GM12878 (cell line): Measurements from ENCODE around the gene FNDC3B. TPM values are rescaled to one million over a fixed set of nuclear protein-coding genes. Genes with fewer than 3 reads are reported as not detected.

ENCODE experiments used
- ATAC-seq: fragments of 200-7000 bp; cut with Tn5 transposase; 3 replicates; pipeline ENCODE4 v1.9.1; 2020; ENCODE audit warnings: mild to moderate bottlenecking, moderate library complexity
- BruUV-seq: library from RNA; stranded (reverse); fragments of 400-500 nt; replicated peaks from 2 replicates; lab custom pipeline; 2021; lab: Mats Ljungman, UMichigan
- CTCF ChIA-PET: fragments of 300-600 bp; sonication (Branson Sonifier 250); formaldehyde crosslinking; extraction: SDS; loops from one replicate; lab custom pipeline; 2021; ENCODE audit warnings: inconsistent platforms; lab: Yijun Ruan, JAX
- POLR2A ChIA-PET: fragments of 350-600 bp; formaldehyde crosslinking; extraction: SDS; loops from one replicate; lab custom pipeline; 2021; ENCODE audit warnings: inconsistent platforms; lab: Charles Lee
- RAD21 ChIA-PET: fragments of 300-600 bp; sonication (Branson Sonifier 250); formaldehyde crosslinking; loops from one replicate; lab custom pipeline; 2023; ENCODE audit warnings: antibody characterized with exemption; ENCODE audit not compliant: unreplicated experiment; lab: Charles Lee
- SMC1A ChIA-PET: fragments of 300-600 bp; sonication (Branson Sonifier 250); formaldehyde crosslinking; loops from one replicate; lab custom pipeline; 2023; ENCODE audit not compliant: unreplicated experiment, uncharacterized antibody; lab: Charles Lee
- DNase-seq: peaks from one replicate; pipeline ENCODE4 v3.0.0-alpha.2; 2011; ENCODE audit warnings: low read depth, low spot score
- FAIRE-seq: peaks from 3 replicates; lab custom pipeline; 2011; peaks lifted over from hg19 to GRCh38; lab: Jason Lieb, UNC
- H2AFZ ChIP-seq: 2 replicates; pipeline ENCODE4 v1.6.0; 2011; ENCODE audit warnings: low read depth, low read length, control low read depth; ENCODE audit not compliant: control insufficient read depth
- H3K27ac ChIP-seq: 2 replicates; pipeline ENCODE4 v1.5.1; 2011; ENCODE audit warnings: control low read depth; ENCODE audit not compliant: control insufficient read depth, insufficient read depth
- H3K27me3 ChIP-seq, 2 experiments: replicated peaks in 1 of 2; 2 replicates each; pipeline versions ENCODE4 v1.6.0 to v1.6.1; 2011; ENCODE audit warnings: low read length in 1 of 2; ENCODE audit not compliant: control insufficient read depth in 2 of 2, insufficient read depth in 2 of 2
- H3K36me3 ChIP-seq, 2 experiments: 2 replicates each; pipeline ENCODE4 v1.5.1; 2011; ENCODE audit warnings: low read length in 1 of 2; ENCODE audit not compliant: control insufficient read depth in 2 of 2, insufficient read depth in 2 of 2
- H3K4me1 ChIP-seq: 2 replicates; pipeline ENCODE4 v1.6.1; 2011; ENCODE audit warnings: mild to moderate bottlenecking, low read length, moderate library complexity, mixed read lengths; ENCODE audit not compliant: control insufficient read depth, insufficient read depth
- H3K4me2 ChIP-seq: 2 replicates; pipeline ENCODE4 v1.6.0; 2011; ENCODE audit warnings: control low read depth; ENCODE audit not compliant: control insufficient read depth, insufficient read depth
- H3K4me3 ChIP-seq: fragments of 200-600 bp; sonication (generic); 2 replicates; pipeline ENCODE4 v1.5.1; 2016
- H3K79me2 ChIP-seq: 2 replicates; pipeline ENCODE4 v1.6.0; 2011; ENCODE audit warnings: low read length; ENCODE audit not compliant: control insufficient read depth, insufficient read depth
- H3K9ac ChIP-seq: 2 replicates; pipeline ENCODE4 v1.8.0; 2011; ENCODE audit warnings: low read length, control low read depth, mixed read lengths; ENCODE audit not compliant: control insufficient read depth, insufficient read depth
- H3K9me3 ChIP-seq: replicated peaks from 3 replicates; pipeline ENCODE4 v1.5.1; 2011; ENCODE audit warnings: mild to moderate bottlenecking, low read length; ENCODE audit not compliant: control insufficient read depth, insufficient read depth
- H4K20me1 ChIP-seq: 2 replicates; pipeline ENCODE4 v1.6.0; 2011; ENCODE audit not compliant: control insufficient read depth, insufficient read depth
- BACH1 ChIP-seq: fragments of 450-650 bp; IDR thresholded peaks from 2 replicates; pipeline ENCODE4 v1.6.1; 2017; ENCODE audit warnings: mild to moderate bottlenecking, borderline replicate concordance
- BRCA1 ChIP-seq: IDR thresholded peaks from 2 replicates; pipeline ENCODE4 v1.6.1; 2011; ENCODE audit warnings: low read depth, low read length, improper control_type of control experiment
- CBFB ChIP-seq: IDR thresholded peaks from 2 replicates; pipeline ENCODE4 v1.6.1; 2016; ENCODE audit warnings: antibody characterized with exemption, low read depth
- CHD4 ChIP-seq: fragments of 200-600 bp; sonication (generic); IDR thresholded peaks from 2 replicates; pipeline ENCODE4 v1.6.1; 2016; ENCODE audit warnings: mild to moderate bottlenecking
- CREM ChIP-seq: IDR thresholded peaks from 2 replicates; pipeline ENCODE4 v1.6.1; 2014; ENCODE audit warnings: antibody characterized with exemption, low read depth
- IKZF2 ChIP-seq, 2 experiments: fragments of 450-650 bp; IDR thresholded peaks; 2 replicates each; pipeline ENCODE4 v1.6.1; 2017; ENCODE audit warnings: mild to moderate bottlenecking in 2 of 2, moderate library complexity in 2 of 2
- IRF4 ChIP-seq: IDR thresholded peaks from 2 replicates; pipeline ENCODE4 v1.6.1; 2011; ENCODE audit warnings: low read depth, low read length
- KDM1A ChIP-seq: fragments of 200-600 bp; sonication (generic); IDR thresholded peaks from 2 replicates; pipeline ENCODE4 v1.6.1; 2016; ENCODE audit warnings: borderline replicate concordance
- MTA2 ChIP-seq: fragments of 450-650 bp; IDR thresholded peaks from 2 replicates; pipeline ENCODE4 v1.6.1; 2016; ENCODE audit warnings: low read depth, mild to moderate bottlenecking, moderate library complexity
- NR2F1 ChIP-seq: fragments of 450-650 bp; conservative IDR thresholded peaks from 2 replicates; pipeline ENCODE4 v1.6.1; 2017; ENCODE audit warnings: mild to moderate bottlenecking
- RAD51 ChIP-seq: fragments of 450-650 bp; IDR thresholded peaks from 2 replicates; pipeline ENCODE4 v1.6.1; 2016; ENCODE audit warnings: moderate library complexity, mild to moderate bottlenecking, inconsistent platforms
- RB1 ChIP-seq: fragments of 450-650 bp; formaldehyde crosslinking; IDR thresholded peaks from 2 replicates; pipeline ENCODE4 v1.6.1; 2017; ENCODE audit warnings: mild to moderate bottlenecking, borderline replicate concordance
- RFX5 ChIP-seq: IDR thresholded peaks from 2 replicates; pipeline ENCODE4 v1.6.1; 2011; ENCODE audit warnings: low read depth, low read length, improper control_type of control experiment
- RUNX3 ChIP-seq: IDR thresholded peaks from 2 replicates; pipeline ENCODE4 v1.6.1; 2012; ENCODE audit warnings: low read length, inconsistent platforms
- SREBF2 ChIP-seq: IDR thresholded peaks from 2 replicates; pipeline ENCODE4 v1.6.1; 2012; ENCODE audit warnings: mild to moderate bottlenecking, low read length
- WRNIP1 ChIP-seq: IDR thresholded peaks from 2 replicates; pipeline ENCODE4 v1.6.1; 2011; ENCODE audit warnings: low read depth, low read length, improper control_type of control experiment, borderline replicate concordance
- WGBS: methylation state at CpG from one replicate; pipeline ENCODE4 v1.1.6; 2016; ENCODE audit warnings: low lambda C conversion rate; ENCODE audit not compliant: insufficient replicate concordance, insufficient coverage; ENCODE audit errors: missing lambda C conversion rate; 5-methylcytosine and 5-hydroxymethylcytosine counted together
- in situ Hi-C: fragments of 300-500 bp; cut with MboI; formaldehyde crosslinking; loops from 9 replicates; pipeline ENCODE4 v1.14.3; 2018; ENCODE audit warnings: mixed read lengths
- intact Hi-C: fragments of 100-400 bp; cut with micrococcal nuclease; formaldehyde crosslinking; loops from one replicate; pipeline ENCODE4 v1.14.2; 2022; ENCODE audit not compliant: unreplicated experiment
- polyA plus RNA-seq, 11 experiments: library from polyadenylated mRNA; depleted of rRNA in 4 of 11; unstranded in 6 of 11; stranded (reverse) in 5 of 11; fragments of >200 nt; fragmentation: Nextera tagmentation in 4 of 11; fragmentation: Illumina TruSeq in 1 of 11; extraction: Ambion mirVana in 4 of 11; extraction: Trizol in 1 of 11; gene quantifications; 1 replicate in 1 of 11; 2 replicates in 10 of 11; pipeline versions ENCODE4 v1.2.1 to v1.2.3, GENCODE V29; 2011 to 2016; ENCODE audit warnings: inconsistent platforms in 2 of 11, missing spikeins in 2 of 11, low read depth in 1 of 11
- total RNA-seq, 4 experiments: library from RNA; depleted of rRNA in 3 of 4; stranded (reverse); fragments of >200 nt in 3 of 4; fragmentation: Illumina TruSeq in 1 of 4; extraction: Trizol in 1 of 4; gene quantifications; 2 replicates each; pipeline versions ENCODE4 v1.2.1 to v1.2.3, GENCODE V29; 2013 to 2021
- TF ChIP-seq, protein P1 (sequence below): fragments of 450-650 bp; formaldehyde crosslinking; IDR thresholded peaks from 2 replicates; pipeline ENCODE4 v1.4.0; 2020; ENCODE audit warnings: mild to moderate bottlenecking, moderate library complexity
- TF ChIP-seq, protein P2 (sequence below): fragments of 450-650 bp; IDR thresholded peaks from 2 replicates; pipeline ENCODE4 v1.6.1; 2017; ENCODE audit warnings: mild to moderate bottlenecking, low read depth, inconsistent platforms; ENCODE audit not compliant: poor library complexity, severe bottlenecking

The FNDC3B gene
- total and polyA plus RNA-seq, 10 of the 15 experiments (the other 5 are each of a cell fraction or from before 2014, with no cell fraction given), result 7.9 to 35.0 (median 18.5) TPM

DNA sequence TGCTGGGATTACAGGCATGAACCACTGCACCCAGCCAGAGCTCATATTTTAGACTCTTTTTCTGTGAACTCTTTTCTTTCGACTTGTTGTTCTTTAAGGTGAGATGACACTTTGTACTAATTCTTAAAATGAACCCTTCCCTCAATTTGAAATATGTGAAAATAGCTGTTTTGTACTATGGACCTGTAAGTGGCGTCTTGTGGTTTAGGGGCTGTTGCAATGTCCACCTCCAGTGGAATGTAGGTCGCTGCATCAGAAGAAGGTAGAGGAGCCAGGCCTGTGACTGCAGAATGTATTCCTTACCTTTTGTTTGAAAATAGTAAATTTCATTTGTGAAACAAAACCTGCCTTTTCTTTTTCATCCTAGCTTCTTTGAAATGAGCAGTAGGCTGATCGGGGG lies 38.9 kb downstream of the FNDC3B start (continued):
- no peak for TF ChIP-seq WRNIP1

DNA sequence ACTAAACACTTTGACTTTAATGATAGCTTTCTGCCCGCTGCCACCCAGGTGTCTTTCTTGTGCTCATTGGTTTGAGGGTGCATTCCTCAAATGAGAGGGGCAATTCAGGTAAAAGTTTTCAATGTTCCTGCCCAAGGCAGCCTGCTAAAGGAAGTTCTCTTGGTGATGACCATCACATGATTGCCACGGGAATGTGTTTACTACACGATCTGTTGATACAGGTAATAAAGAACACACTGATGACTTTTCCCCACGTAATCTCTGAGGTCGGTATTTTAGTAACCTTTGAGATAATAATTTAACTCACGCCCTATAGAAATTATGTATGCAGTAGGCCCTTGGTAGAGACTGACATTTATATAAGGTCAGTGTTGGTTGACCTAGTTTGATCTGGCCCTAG lies 39.3 kb downstream of the FNDC3B start:
- Histone ChIP-seq H4K20me1 (no peaks in the 10 kb centered on the region; the same call in 1 of the 2 replicates), H3K79me2 (peaks cover 30% of the 10 kb centered on the region), H3K9me3 (no peaks in the 10 kb centered on the region; the same call in 2 of the 3 replicates), H3K4me3 (no peak overlapping the region), H3K27me3 (no peaks in the 10 kb centered on the region), H3K4me2 (no peak overlapping the region), H3K9ac (no peak overlapping the region), H3K36me3 (peaks cover 4 to 11% of the 10 kb centered on the region in 2 experiments), H3K27ac (no peak overlapping the region), H3K4me1 (no peaks in the 10 kb centered on the region), H2AFZ (no peak overlapping the region)
- WGBS, result 87% methylated on average over 6 of the region's 6 CpGs
- intact Hi-C loops, result no loop called here
- ATAC-seq (no peak), DNase-seq (no peak), FAIRE-seq (no peak)
- no TSS peak for BruUV-seq
- SMC1A ChIA-PET, result interaction anchor here (1.1 to 1.7 kb wide), 2 partner anchors 12 to 22 kb away, joined by 3 to 4 read pairs; no protein-coding TSS in a partner anchor
- in situ Hi-C loops, result no loop called here
- CTCF ChIA-PET, result interaction anchor here (1.0 kb wide), 1 partner anchor 12 kb away, joined by 3 read pairs; no protein-coding TSS in a partner anchor
- POLR2A ChIA-PET, result no interaction called here
- RAD21 ChIA-PET, result no interaction called here
- TF ChIP-seq BACH1 (no peak), RFX5 (no peak), CHD4 (no peak), BRCA1 (no peak), NR2F1 (no peak), CBFB (no peak), SREBF2 (no peak), RUNX3 (no peak), IRF4 (no peak), RAD51 (no peak), CREM (no peak), KDM1A (no peak), MTA2 (no peak), IKZF2 (IDR thresholded peaks at IDR 0.05) (no peak), RB1 (no peak)
- TF ChIP-seq, protein P1, sequence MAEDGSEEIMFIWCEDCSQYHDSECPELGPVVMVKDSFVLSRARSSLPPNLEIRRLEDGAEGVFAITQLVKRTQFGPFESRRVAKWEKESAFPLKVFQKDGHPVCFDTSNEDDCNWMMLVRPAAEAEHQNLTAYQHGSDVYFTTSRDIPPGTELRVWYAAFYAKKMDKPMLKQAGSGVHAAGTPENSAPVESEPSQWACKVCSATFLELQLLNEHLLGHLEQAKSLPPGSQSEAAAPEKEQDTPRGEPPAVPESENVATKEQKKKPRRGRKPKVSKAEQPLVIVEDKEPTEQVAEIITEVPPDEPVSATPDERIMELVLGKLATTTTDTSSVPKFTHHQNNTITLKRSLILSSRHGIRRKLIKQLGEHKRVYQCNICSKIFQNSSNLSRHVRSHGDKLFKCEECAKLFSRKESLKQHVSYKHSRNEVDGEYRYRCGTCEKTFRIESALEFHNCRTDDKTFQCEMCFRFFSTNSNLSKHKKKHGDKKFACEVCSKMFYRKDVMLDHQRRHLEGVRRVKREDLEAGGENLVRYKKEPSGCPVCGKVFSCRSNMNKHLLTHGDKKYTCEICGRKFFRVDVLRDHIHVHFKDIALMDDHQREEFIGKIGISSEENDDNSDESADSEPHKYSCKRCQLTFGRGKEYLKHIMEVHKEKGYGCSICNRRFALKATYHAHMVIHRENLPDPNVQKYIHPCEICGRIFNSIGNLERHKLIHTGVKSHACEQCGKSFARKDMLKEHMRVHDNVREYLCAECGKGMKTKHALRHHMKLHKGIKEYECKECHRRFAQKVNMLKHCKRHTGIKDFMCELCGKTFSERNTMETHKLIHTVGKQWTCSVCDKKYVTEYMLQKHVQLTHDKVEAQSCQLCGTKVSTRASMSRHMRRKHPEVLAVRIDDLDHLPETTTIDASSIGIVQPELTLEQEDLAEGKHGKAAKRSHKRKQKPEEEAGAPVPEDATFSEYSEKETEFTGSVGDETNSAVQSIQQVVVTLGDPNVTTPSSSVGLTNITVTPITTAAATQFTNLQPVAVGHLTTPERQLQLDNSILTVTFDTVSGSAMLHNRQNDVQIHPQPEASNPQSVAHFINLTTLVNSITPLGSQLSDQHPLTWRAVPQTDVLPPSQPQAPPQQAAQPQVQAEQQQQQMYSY (CRISPR knock-in tag), result no peak
- TF ChIP-seq, protein P2, sequence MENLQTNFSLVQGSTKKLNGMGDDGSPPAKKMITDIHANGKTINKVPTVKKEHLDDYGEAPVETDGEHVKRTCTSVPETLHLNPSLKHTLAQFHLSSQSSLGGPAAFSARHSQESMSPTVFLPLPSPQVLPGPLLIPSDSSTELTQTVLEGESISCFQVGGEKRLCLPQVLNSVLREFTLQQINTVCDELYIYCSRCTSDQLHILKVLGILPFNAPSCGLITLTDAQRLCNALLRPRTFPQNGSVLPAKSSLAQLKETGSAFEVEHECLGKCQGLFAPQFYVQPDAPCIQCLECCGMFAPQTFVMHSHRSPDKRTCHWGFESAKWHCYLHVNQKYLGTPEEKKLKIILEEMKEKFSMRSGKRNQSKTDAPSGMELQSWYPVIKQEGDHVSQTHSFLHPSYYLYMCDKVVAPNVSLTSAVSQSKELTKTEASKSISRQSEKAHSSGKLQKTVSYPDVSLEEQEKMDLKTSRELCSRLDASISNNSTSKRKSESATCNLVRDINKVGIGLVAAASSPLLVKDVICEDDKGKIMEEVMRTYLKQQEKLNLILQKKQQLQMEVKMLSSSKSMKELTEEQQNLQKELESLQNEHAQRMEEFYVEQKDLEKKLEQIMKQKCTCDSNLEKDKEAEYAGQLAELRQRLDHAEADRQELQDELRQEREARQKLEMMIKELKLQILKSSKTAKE, result no peak
